HG03196 (cell line): ENCODE measurements around the gene TNFAIP1.
A peak's percentile ranks its signal among the peaks of the same experiment; 100 is the strongest.
"Not testable (repeated sequence)": the region's sequence is repeated elsewhere in the genome, so short reads cannot be mapped to it uniquely, and the experiment has no call there.

Source experiments
- ATAC-seq: cut with Tn5 transposase; IDR thresholded peaks from one replicate; pipeline ENCODE4 v1.9.1; 2021; ENCODE audit not compliant: unreplicated experiment

TNFAIP1 gene

GRCh38 chr17:28335201-28335958 lies at the start of gene TNFAIP1, which contains the start of gene IFT20:
TSS of gene TNFAIP1 (plus strand) at chr17:28335761. CDS start at chr17:28339522, 3,761 bp downstream.
TSS of gene IFT20 (minus strand) at chr17:28335472. CDS start at chr17:28331985, 3,487 bp downstream.
- peak; percentile 96 for ATAC-seq

DNA sequence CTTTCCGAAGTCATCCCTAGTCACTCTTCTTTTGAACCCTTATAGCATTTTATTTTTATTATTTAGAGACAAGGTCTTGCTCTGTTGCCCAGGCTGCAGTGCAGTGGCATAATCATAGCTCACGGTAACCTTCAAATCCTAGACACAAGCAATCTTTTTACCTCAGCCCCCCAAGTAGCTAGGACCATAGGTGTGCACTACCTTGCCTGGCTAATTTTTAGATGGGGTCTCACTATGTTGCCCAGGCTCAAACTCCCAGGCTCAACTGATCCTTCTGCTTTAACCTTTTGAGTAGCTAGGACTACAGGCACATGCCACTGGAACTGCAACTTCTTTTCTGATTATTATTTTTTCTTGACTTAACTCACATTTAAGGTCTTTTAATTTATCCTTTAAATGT lies 49.6 kb upstream of the TNFAIP1 start:
- no peak for ATAC-seq

- ATAC-seq: no peak
Measured at GRCh38 chr17:28290703-28291102, 44.9 kb upstream of the TNFAIP1 start.

DNA sequence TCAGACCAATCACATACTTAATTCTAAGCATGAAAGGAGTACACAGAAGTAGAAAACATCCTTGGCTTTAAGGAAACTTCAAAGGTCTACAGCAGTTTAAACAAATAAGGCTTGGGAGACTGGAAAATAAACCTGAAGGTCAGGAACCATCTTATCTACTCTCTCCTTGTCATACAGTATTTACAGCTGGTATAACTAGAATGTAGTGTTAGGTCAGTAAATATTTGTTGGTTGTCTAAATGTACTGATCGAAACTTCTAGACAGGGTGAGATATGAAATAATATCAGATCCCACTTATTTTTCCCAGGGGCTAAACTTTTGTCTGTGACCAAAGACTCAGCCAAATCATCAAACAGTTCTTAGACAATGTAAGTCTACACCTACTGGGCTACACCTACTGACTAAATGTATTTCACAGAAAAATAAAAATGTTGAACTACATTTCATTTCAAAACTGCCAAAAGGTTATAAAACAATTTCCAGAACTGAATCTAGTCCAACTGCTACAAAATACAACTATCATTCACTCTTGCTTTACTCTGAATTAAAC lies 43.7 kb upstream of the TNFAIP1 start:
- ATAC-seq: no peak

DNA sequence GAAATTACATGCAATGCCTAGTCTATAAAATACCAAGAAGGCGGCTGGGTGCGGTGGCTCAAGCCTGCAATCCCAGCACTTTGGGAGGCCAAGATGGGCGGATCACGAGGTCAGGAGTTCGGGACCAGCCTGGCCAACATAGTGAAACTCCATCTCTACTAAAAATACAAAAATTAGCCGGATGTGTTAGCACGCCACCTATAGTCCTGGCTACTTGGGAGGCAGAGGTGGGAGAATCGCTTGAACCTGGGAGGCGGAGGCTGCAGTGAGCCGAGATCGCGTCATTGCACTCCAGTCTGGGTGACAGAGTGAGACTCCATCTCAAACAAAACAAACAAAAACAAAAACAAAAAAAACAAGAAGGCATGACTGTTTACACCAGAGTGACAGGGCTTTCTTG lies 42.7 kb upstream of the TNFAIP1 start:
- not testable (repeated sequence) for ATAC-seq

- ATAC-seq: no peak
Measured at GRCh38 chr17:28293994-28294393, 41.6 kb upstream of the TNFAIP1 start.

DNA sequence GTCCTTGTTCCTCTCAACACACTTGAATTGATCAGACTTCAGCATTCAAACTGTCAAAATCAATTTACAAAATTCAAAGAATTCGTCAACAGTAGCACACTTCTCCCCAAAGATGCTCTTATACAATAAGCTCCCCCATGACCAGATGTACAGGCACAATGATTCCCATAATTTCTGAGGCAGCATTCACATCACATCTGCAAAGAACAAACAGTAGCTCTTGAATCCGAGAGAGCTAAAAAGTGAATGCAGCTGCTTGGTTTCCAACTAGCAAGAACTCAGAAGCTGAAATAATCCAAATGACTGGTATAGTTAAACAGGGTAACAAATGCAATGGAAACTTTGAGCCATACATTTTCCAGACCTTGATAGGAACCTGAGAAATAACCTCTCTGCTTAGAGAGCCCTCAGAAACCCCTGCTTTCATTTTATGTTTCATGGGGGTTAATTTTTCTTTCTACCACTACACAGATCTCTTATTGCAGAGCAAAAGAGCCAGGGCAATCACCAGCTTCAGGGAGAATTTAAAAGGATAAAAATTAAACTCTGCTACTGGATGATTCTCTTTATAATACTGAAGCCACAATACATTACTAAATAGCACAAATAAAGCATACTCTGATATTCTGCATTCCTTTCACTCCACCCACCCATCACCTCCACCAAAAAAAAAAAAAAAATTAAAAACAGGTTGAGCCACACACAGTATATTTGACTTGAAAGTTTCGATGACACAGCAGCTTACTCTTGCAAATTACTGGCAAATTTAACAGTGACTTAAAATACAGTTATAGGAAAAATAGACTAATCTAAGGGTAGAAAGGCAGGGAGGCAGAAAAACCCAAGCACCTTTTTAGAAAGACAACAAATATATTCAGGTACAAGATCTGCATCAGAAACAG lies 39.6 kb upstream of the TNFAIP1 start:
- ATAC-seq: no peak

DNA sequence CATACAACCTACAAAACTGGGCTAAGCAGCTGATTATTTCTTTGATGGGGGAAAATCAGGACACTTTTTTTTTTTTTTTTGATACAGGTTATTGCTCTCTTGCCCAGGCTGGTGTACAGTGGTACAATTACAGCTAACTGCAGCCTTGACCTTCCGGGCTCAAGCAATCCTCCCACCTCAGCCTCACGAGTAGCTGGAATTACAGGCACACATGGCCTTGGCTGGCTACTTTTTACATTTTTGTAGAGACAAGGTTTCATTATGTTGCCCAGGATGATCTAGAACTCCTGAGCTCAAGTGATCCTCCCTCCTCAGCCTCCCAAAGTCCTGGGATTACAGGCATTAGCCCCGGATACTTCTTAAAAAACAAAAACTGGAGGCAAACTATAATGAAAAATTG lies 37.1 kb upstream of the TNFAIP1 start:
- no peak for ATAC-seq

GRCh38 chr17:28306954-28307401 lies 28.6 kb upstream of the TNFAIP1 start:
- no peak for ATAC-seq

DNA sequence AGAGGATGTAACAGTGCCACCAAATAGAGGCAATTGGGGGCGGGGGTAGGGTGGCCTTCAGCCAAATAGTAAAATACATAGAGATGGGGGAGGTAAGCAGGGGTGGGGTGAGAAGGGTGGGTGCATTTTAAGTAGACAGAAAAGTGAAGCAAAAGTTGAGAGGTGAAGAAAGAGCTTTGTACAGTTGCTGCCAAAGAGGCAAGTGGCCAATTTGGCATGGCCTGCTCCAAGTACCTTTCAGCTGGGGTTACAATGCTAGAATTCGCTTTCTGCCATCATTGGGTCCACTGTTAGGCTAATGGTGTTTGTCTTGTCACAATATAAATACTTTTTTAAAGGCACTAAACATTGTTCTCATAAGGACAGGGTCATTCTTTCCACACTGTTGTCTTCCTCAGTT lies 21.7 kb upstream of the TNFAIP1 start:
- no peak for ATAC-seq

- ATAC-seq: no peak
Measured at GRCh38 chr17:28315846-28316705, 19.5 kb upstream of the TNFAIP1 start.

GRCh38 chr17:28317099-28317965 lies 18.2 kb upstream of the TNFAIP1 start:
- ATAC-seq: no peak

GRCh38 chr17:28317966-28318758 lies 17.4 kb upstream of the TNFAIP1 start:
- peak; percentile 17 for ATAC-seq

GRCh38 chr17:28318759-28319597 lies 16.6 kb upstream of the TNFAIP1 start, which contains the start of gene TMEM97:
TSS of gene TMEM97 (plus strand) at chr17:28319200. CDS start at chr17:28319240, 40 bp downstream.
- peak; percentile 87 for ATAC-seq

GRCh38 chr17:28319598-28319935 lies 16.0 kb upstream of the TNFAIP1 start:
- no peak for ATAC-seq

DNA sequence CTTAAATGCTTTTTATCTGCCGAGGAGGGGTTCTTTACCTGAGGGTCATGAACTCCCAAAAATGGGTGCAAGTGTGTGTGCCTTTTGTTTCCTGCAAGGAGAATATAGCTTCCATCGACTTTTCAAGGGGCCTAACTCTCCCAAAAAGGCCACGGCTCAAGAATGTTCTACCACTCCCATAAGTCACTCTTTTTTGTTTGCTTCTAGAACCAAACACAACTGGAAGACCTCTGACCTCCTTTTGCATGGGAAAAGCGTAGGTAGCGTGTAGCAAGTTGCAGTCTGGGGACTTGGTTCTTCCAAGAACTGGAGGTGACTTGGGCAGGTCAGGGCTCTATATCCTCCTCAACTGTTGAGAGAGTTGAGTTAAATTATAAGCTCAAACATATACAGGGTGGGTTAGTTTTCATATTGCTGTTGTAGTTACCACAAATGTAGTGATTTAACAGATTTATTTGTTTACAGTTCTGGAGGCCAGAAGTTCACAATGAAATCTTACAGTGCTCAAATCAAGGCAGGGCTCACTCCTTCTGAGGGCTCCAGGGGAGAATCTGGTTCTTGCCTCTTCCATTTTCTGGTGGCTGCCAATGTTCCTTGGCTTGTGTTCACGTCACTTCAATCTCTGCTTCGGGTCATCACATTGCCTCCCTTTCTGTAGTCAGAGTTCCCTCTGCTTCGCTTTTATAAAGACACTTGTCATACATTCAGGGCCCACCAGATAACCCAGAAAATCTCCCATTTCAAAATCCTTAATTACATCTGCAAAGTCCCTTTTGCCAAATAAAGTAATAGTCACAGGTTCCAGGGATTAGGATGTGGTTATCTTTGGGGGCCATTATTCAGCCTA lies 15.1 kb upstream of the TNFAIP1 start:
- ATAC-seq: no peak

- no peak for ATAC-seq
Measured at GRCh38 chr17:28324267-28324745, 11.3 kb upstream of the TNFAIP1 start.
